GM21723 (cell line): ENCODE results near the gene IQCN.

ENCODE experiments used
- ATAC-seq: cut with Tn5 transposase; IDR thresholded peaks from one replicate; pipeline ENCODE4 v1.9.1; 2021; ENCODE audit warnings: mild to moderate bottlenecking, moderate library complexity; ENCODE audit not compliant: unreplicated experiment

The IQCN gene

DNA sequence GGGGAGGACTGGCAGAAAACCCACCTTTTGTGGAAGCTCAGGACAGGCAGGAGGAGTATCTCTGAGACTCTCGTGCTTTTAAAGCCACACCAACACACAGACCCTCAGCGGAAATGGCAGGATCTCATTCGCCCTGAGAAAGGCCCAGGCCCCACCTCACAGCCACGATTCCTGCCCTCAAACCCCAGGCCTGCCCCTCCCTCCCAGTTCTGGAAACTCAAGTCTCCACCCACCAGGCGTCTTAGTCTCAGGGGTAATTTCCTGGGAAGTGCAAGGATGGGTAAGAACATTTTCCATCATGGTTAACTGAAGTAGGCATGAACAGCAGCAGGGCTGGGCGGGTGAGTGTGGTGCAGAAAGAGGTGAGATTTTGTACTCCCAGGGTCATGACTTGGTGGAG lies 40.1 kb downstream of the IQCN start:
- no peak for ATAC-seq

DNA sequence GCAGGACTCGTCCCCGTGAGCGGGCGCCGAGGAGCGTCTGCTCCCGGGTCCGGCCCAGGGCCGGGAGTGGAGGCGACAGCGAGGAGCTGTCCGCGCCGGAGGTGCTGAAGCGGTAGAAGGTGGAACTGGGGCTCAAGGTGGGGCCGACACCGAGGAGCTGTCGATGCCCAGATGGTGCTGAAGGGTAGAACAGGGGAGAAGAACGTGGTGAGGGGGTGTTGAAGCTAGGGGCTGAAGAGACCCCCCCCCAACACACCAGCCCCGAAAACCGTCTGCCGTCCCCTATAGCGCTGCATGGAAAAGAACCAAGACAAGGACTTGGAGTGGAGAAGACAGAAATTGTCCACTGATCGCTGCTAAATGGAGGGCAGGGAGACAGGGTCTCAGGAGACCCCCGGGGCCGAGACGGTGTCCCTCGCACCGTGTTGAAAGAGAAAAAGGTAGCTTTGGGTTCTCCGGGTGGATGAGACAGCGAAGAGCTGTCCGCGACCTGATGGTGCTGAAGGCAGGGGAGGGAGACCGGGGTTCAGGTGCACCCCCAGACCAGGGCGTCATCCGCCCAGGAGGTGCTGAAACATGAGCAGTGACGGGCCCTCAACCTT lies 40.9 kb downstream of the IQCN start:
- no peak for ATAC-seq

DNA sequence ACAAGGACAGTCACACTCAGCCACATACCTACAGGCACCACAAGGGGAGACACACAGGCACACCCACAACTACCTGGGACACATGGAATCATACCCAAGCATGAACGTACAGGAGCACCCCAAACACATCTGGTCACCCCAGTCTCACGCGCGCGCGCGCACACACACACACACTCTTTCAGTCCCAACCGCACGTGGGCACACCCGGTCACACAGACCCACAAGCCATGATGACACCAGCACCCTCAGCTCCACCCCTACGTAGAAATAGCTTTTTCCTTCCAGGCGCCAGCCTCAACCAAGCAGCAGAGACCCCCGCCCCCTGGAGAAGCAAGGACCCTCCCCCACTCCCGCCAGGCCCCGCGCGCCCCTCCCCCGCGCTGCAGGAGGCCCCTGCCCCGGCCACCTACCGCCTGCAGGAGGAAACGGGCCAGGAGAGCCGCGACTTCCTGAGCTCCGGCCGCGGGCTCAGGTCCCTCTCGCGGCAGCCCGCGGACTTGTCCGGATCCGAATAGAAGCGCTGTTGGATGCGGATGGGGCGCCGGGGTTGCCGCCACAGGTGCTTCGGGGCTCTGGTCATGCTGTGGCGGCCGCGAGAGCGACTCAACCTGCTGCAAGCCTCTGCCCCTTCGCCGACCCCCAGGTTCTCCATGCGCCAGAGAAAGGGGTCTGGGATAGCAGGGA lies 41.6 kb downstream of the IQCN start:
- ATAC-seq = no peak

DNA sequence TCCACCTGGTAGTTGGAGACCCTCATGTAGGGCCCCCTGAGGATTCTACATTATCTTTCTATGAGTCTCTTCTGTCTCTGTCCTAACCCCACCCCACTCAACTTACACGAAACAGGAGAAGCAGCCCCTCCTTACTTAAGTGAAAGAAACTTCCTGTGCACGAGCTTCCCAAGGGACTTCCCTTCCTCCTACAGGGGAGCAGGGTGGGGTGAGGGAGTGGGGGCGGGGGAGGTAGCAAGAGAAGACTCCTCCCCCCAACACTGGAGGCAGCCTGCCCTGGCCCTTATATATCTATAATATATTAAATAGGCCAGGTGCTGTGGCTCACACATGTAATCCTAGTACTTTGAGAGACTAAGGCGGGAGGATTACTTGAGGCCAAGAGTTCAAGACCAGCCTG lies 42.5 kb downstream of the IQCN start:
- no peak for ATAC-seq

DNA sequence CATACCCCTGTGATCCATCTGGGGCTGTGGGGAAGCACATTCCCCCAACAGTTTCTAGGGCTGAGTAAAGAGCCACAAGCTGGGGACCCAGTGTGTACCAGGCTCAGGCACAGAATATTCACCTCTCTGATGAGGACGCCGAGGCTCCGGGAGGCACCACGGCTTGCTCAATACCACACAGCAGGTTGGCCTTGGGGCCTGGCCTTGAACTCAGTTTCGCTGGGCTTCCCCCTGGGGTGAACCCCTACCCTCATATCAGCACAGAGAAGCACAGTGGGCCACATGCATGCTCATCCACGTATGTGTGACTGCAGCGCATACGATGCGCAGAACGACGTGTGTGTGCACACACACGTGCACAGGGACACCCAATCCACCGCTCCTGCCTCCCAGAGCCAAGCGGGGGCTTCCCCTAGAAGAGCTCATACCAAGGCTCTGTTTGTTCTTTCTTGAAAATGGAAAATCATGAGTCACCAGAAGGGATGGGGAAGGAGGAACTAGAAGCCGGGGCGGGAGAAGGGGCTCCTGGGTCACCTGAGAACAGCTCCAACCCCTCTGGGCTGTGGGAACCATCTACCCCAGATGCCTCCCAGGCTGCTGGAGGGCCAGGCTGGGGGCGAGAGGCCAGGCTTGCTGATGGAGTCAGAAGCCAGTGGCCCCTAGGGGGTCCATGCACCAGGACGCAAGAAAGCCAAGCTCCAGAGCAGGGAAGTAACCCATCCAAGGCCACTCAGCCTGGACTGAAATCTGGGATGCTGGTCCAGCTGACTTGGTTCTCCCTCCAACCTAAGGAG lies 43.1 kb downstream of the IQCN start:
- no peak for ATAC-seq

DNA sequence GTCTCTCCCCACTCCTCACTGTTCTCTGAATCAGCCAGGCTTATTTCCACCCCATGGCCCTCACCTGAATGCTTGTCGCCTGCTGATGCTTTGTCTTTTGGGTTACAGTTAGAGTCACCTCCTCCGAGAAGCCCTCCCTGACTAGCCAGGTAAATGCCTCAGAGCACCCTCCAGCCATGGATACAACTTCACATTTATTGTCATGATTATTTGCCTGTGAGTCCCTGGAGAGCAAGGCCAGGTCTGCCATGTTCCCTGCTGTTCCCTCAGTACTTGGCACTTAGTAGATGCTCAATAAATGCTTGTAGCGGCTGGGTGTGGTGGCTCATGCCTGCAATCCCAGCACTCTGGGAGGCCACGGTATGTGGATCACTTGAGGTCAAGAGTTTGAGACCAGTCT lies 44.3 kb downstream of the IQCN start:
- ATAC-seq = no peak

DNA sequence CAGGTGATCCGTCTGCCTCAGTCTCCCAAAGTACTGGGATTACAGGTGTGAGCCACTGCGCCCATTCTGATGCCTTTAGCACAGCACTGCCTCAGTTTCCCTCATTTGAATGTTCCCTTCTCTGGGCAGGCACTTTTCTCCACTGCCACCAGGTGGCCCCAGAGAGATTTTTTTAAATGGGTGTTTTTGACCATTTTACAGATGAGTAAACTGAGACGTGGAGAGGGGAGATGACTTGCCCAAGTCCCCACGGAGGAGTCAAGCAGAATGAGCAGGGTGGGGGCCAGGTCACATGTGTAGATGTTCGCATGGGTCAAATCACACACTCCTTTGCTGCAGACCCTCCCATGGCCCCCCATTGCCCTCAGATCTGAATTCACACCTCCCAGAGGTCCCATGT lies 44.8 kb downstream of the IQCN start:
- no peak for ATAC-seq

DNA sequence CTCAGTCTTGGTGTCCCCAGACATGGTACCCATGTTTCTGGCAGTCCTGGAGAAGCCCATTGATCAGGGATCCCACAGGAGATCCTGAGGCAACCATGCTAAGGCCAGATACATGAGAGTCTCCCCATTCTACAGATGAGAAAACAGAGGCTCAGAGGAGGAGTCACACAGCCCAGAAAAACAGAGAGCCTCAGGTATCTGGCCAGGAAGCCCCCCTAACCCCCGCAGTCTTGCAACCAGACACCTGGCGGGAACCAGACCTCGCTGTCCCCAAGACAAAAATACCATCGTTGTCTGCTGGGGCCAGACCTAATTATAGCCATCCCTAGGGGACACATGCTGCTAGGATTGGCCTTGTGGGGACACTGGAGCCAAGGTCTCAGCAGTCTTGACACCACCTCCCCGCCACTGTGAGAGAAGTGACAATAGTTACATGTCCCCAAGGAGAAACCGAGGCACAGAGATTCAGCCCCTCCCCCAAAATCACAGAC lies 46.4 kb downstream of the IQCN start:
- no peak for ATAC-seq

DNA sequence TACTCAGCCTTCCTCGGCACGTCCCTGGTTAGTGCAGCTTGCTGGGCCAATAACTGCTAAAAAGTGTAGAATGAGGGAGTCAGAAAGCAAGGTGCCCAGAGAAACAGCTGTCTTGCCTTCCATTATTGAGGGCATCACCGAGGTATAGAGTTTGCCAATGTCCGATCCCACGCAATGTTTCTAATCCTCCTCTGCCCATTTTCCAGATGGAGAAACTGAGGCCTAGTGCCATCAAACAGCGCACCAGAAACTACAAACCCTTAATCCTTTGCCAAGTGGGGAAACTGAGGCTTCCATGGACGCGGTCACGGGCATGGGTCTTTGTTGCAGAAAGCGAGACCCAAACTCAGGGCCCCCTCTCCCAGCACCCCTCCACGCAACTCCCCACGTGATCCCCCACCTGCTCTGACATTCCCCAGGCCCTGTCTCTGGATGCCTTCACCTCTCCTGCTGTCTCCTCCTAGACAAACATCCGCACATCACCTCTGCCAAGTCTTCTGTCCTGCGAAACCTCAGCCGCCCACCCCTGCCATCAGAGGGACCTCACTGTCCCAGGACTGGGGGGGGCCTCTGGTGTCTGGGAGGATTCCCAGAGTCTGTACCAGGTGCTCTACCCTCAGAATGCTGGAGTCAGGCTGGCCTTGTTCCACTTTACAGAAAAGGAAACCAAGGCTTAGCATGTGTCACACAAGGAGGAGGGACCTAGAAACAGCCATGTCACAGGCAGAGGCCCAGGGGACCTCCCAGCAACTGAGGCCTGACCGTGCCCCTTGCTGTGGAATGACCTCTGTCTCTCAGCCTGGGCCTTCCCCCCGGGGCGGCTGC lies 47.1 kb downstream of the IQCN start:
- ATAC-seq = no peak

DNA sequence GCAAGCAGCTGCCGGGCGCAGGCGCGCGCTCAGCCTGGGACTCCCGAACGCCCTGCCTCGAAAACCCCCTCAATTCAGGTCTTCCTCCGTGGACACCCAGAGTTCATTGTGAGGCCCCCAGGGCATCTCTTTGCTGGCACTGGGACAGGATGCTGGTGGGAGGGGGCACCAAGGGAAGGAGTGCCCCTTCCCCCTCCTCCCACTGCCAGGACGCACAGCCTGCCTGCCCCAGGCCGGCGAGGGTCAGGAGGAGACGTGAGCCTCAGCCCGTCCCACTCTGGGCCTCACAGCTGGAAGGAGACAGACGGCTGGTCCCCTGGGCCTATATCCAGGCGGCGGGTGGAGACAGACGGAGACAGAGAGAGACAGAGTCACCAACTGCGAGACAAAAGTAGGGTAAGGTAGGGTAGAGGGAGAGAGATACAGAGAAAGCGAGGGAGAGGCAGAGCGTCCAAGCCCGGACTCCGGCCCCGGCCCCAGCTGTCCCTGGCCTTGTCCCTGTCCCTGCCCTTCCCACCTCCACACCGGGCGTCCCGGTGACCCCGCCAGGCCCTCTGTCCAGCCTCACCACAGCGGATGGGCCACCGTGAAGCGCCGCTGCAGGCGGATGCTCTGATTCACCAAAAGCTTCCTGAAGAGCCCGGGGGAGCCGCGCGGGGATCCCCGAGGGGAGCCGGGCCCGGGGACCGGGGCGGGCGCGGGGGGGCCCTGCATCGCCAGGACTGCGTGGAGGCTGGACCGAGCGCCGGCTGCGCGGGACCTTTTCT lies 48.4 kb downstream of the IQCN start, which contains the start of gene PDE4C:
Gene PDE4C, minus strand, starts transcription at position 737 of the 767 bp plus-strand sequence. Its CDS starts 23 bp downstream, at position 714.
- ATAC-seq = no peak

DNA sequence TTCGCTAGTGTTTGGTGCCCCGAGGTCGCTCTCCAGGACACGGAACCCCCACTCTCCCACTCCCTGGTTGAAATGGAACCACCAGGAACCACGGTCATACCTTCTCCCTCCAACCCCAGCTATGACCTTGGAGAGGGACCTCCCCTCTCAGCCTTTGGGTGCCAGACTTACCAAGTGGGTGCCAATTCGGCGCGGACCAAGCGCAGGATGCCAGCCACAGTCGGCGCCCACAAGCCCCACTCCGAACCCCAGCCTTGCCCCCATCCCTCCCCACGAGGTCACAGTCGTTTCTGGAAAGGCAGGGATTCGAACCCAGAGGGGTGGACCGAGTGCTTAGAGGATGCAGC lies 48.9 kb downstream of the IQCN start:
- no peak for ATAC-seq

DNA sequence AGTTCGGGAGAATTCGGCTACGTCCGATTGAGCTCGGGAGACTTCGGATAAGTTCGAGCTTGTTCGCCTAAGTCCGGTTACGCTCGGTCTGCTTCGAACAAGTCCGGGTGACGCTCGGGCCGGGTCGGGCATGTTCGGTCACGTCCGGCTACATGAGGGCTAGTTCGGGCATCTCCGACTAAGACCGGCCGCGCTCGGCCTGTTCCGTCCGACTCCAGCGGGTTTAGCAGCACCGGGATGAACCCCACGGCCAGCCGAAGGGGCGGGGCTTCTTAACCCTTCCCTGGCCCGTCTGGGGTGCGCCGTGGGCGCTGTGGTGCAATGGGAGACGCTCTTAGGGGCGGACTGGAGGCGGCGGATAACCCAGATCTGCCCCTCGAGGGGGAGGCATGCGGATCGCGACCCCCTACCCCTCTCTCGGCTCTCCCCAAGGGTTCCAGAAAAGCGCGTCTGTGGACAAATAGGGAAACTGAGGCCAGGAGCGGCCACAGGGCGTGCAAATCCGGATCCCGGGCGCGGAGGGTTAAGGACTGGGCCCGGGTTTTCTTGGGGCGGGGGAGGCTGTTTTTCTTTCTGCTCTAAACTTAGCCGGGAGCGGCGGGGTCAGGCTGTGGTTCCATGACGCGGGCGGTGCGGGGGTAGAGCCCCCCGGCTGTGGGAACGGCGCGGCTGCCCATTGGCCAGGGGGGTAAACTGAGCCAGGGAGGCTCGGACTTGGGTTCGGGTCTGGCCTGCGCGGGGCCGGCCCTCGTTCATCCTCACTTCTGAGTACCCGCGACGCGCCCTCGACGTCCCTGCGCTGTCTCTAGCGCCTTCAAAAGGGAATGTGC lies 49.5 kb downstream of the IQCN start:
- ATAC-seq = peak; percentile 88

DNA sequence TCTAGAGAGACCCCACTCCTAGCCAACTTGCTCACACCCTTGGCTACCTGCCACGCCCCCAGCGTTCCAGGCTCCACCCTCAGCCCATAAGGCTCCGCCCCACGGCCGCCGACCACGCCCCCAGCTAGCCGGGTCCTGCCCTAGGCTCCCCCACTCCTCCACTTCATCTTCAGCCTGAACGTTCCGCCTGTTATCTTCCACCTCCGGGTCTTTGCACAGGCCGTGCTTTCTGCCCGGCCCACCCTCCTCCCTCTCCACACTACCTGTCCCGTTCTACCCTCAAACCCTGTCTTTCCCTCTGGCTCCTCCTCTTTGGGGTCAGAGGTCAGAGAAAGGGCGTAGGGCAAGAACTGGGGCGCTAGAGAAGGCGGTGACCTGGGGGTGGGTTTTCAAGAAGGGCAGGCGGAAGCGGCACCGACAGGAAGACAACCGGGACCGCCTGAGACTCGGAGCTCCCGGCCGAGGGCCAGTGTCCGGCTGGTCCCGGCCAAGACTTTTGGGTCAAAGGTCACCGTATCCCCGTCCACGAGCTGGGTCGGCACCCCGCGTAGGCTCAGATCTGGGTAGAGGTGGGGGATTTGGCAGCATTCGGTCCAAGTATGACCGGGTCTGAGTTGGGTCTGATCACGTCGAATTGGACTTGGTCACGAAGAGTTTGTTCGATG lies 50.3 kb downstream of the IQCN start:
- peak; percentile 15 for ATAC-seq

DNA sequence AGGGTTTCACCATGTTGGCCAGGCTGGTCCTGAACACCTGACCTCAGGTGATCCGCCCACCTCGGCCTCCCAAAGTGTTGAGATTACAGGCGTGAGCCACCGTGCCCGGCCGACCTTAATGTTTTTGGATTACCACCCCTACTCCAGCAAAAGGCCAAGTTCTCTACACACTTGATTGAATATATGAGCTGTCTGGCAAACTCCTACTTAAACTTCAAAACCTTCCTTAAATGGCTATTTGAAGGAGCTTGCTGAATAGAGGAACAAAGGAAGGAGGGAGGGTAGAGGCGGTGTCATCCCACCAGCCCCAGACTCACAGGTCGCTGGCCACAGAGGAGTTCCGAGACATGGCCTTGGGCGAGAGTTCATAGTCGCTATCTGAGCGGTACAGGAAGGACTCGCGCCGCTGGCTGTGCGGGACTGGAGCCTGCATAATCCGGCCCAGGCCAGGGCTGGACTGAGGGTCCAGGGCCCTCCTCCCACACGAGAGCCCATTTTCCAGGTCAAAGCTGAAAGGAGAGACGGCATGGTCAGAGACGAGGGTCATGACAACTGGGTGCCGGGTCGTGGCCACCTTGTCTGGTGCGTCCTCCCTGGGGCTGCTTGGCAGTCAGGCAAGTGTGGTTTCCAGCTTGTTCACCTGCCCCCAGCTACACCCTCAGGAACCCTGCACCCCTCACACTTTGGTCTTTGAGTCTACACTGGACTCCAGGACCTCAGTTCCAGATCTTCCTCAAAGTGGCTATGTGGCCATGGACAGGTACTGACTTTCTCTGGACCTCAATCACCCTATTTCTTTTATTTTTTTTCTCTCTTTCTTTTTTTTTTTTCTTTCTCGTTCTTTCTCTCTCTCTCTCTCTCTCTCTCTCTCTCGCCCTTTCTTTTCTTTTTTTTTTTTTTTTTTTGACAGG lies 52.2 kb downstream of the IQCN start:
- no peak for ATAC-seq

DNA sequence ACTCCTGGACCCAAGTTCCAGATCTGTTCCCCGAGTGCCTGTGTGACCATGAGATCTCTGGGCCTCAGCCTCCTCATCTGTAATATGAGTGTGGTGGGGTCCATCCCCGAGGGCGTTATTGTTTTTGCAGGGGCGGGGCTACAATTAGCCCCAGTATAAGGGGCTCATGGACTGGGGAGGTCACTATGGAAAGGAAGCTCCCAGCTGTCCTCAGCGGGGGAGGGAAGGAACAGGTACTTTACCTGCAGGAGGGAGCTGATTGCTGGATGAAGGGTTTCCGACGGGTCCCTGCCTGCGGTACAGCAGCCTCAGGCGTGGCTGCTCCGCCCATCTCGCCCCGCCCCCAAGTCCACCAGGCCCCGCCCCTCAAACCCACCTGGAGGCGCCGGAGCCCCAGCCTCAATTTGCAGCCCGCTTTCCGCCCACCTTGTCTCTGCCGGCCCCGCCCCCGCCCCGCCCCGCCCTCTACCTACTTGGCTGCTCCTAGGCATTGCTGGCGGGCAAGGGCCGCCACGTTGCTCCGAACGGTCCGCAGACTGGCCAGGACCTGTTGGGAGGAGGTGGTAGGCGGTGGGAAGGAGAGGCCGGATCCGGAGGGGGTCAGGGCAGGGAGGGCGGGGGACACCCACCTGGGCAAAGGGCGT lies 53.5 kb downstream of the IQCN start:
- no peak for ATAC-seq

DNA sequence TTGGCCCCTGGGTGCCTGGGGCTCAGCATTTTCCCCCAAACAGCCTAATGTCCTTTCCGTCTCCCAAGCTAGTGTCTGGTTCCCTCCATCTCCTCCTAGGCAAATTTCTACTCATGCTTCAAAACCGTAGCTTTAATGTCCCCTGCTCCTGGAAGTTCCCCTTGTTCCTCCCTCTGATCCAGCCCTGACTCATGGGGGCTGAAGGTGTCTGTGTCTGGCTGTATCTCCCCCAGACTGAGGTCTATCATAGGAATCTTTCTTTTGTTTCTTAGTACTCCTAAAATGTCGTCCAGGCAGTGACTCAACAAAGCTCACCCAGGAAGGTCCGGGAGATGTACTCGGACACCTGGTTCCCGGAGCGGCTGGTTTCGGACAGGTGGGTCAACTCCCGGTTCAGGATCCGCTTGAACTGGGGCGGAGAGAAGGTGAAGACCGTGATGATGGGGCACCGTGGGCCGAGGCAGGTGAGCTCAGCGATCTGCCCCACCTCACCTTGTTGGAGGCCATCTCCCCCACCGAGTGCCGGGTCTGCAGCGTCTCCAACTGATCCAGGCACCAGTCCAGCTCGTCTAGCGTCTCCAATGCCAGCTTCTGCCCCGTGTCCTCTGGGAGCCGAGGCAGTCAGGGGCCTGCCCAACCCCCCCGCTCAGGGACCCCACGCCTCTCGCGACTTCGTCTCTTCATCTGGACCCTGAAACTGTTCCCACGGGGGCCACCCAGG lies 54.2 kb downstream of the IQCN start:
- ATAC-seq = no peak

DNA sequence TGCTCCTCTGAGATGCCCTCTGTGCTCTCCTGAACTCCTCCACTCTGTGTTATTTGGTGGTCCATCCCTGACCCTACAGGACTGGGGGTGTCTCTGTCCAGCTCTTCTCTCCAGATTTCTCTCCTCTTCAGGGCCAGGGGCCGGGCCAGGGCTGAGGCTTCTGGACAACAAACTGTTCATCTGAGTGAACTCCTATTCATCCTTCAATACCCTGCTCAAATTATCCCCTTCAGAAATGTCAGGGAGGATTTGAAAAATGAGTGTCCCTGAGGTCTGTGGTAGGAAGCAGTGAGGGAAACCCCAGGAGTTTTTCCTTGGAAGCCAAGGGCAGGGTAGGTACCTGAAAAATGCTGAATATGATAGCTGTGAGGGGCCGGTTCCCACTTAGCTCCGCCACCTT lies 55.7 kb downstream of the IQCN start:
- ATAC-seq = no peak
